CD14-positive monocyte (primary cell): ENCODE results near the gene MAML3. TPM values are rescaled to one million over a fixed set of nuclear protein-coding genes. Genes with fewer than 3 reads are reported as not detected.

ENCODE experiments used
- DNase-seq, 3 donors: peaks; one replicate each; pipeline ENCODE4 v3.0.0-alpha.2; 2011 to 2022
- H2AFZ ChIP-seq: 2 replicates; pipeline ENCODE4 v1.6.0; 2012; ENCODE audit warnings: mild to moderate bottlenecking, low read depth, low read length, inconsistent platforms; ENCODE audit not compliant: insufficient read depth, poor library complexity, severe bottlenecking
- H3K27ac ChIP-seq, 2 donors: 1 replicate in 1 of 2; 2 replicates in 1 of 2; pipeline ENCODE4 v1.5.1; 2012 to 2013; ENCODE audit warnings: low read length in 2 of 2, control low read depth in 1 of 2, inconsistent platforms in 1 of 2, low read depth in 1 of 2, mild to moderate bottlenecking in 1 of 2
- H3K27me3 ChIP-seq, 2 donors: one replicate each; pipeline versions ENCODE4 v1.6.0 to v1.6.1; 2011 to 2013; ENCODE audit warnings: low read length in 2 of 2; ENCODE audit not compliant: control insufficient read depth in 2 of 2, insufficient read depth in 2 of 2
- H3K36me3 ChIP-seq, 2 donors: replicated peaks in 1 of 2; 1 replicate in 1 of 2; 2 replicates in 1 of 2; pipeline versions ENCODE4 v1.5.1 to v1.6.1; 2012 to 2013; ENCODE audit warnings: low read length in 2 of 2, control low read depth in 1 of 2, inconsistent platforms in 1 of 2, mild to moderate bottlenecking in 1 of 2; ENCODE audit not compliant: insufficient read depth in 2 of 2, control insufficient read depth in 1 of 2
- H3K4me1 ChIP-seq, 2 donors: 1 replicate in 1 of 2; 2 replicates in 1 of 2; pipeline versions ENCODE4 v1.5.1 to v1.6.1; 2012 to 2013; ENCODE audit warnings: low read length in 2 of 2, control low read depth in 1 of 2, inconsistent platforms in 1 of 2, mild to moderate bottlenecking in 1 of 2, moderate library complexity in 1 of 2; ENCODE audit not compliant: insufficient read depth in 2 of 2, control insufficient read depth in 1 of 2
- H3K4me2 ChIP-seq: replicated peaks from 2 replicates; pipeline ENCODE3; 2012; ENCODE audit warnings: low read length, moderate library complexity, mild to moderate bottlenecking; ENCODE audit not compliant: poor library complexity, severe bottlenecking; ENCODE audit errors: extremely low read depth
- H3K4me3 ChIP-seq, 3 experiments: fragments of 200-600 bp in 1 of 3; sonication (generic) in 1 of 3; replicated peaks in 1 of 3; 1 replicate in 2 of 3; 2 replicates in 1 of 3; pipeline ENCODE4 v1.5.1; 2011 to 2013; ENCODE audit warnings: low read length in 3 of 3, mild to moderate bottlenecking in 3 of 3, control low read depth in 2 of 3, low read depth in 2 of 3, inconsistent platforms in 1 of 3, moderate library complexity in 1 of 3
- H3K79me2 ChIP-seq: 2 replicates; pipeline ENCODE4 v1.6.0; 2012; ENCODE audit warnings: mild to moderate bottlenecking, control low read depth, inconsistent platforms, low read length, moderate library complexity; ENCODE audit not compliant: insufficient read depth
- H3K9ac ChIP-seq: 2 replicates; pipeline ENCODE4 v1.6.0; 2017; ENCODE audit warnings: low read length, mild to moderate bottlenecking; ENCODE audit not compliant: insufficient read depth, poor library complexity, severe bottlenecking
- H3K9me3 ChIP-seq, 2 donors: replicated peaks in 1 of 2; 1 replicate in 1 of 2; 2 replicates in 1 of 2; pipeline versions ENCODE4 v1.5.1 to v1.6.1; 2012 to 2013; ENCODE audit warnings: low read length in 2 of 2, control low read depth in 1 of 2; ENCODE audit not compliant: control insufficient read depth in 1 of 2, insufficient read depth in 1 of 2
- H4K20me1 ChIP-seq: 2 replicates; pipeline ENCODE4 v1.6.0; 2012; ENCODE audit warnings: mild to moderate bottlenecking, low read length, control low read depth, moderate library complexity; ENCODE audit not compliant: insufficient read depth
- H3K27ac Mint-ChIP-seq, 7 donors: one replicate each; pipeline ENCODE4 v1.8.0; 2020; ENCODE audit warnings: mild to moderate bottlenecking in 7 of 7, mixed read lengths in 7 of 7, moderate library complexity in 6 of 7, inconsistent platforms in 2 of 7
- H3K27me3 Mint-ChIP-seq, 3 donors: one replicate each; pipeline ENCODE4 v1.8.0; 2021 to 2022; ENCODE audit warnings: low read depth in 3 of 3, mild to moderate bottlenecking in 3 of 3, mixed read lengths in 3 of 3, moderate library complexity in 3 of 3, inconsistent platforms in 1 of 3
- H3K36me3 Mint-ChIP-seq, 2 donors: one replicate each; pipeline ENCODE4 v1.8.0; 2020; ENCODE audit warnings: mixed read lengths in 2 of 2, inconsistent platforms in 1 of 2, mild to moderate bottlenecking in 1 of 2
- H3K4me1 Mint-ChIP-seq: one replicate; pipeline ENCODE4 v1.8.0; 2020; ENCODE audit warnings: mild to moderate bottlenecking, mixed read lengths
- H3K4me3 Mint-ChIP-seq, 2 donors: one replicate each; pipeline ENCODE4 v1.8.0; 2020; ENCODE audit warnings: mild to moderate bottlenecking in 2 of 2, mixed read lengths in 2 of 2, moderate library complexity in 1 of 2
- H3K9me3 Mint-ChIP-seq, 7 donors: one replicate each; pipeline ENCODE4 v1.8.0; 2020 to 2022; ENCODE audit warnings: mixed read lengths in 7 of 7, mild to moderate bottlenecking in 6 of 7, moderate library complexity in 6 of 7, inconsistent platforms in 2 of 7
- CTCF ChIP-seq: fragments of 200-600 bp; IDR thresholded peaks from one replicate; pipeline ENCODE4 v1.8.0; 2022; ENCODE audit warnings: antibody characterized with exemption, mild to moderate bottlenecking
- WGBS: methylation state at CpG from one replicate; pipeline ENCODE4 v1.1.5; 2013; ENCODE audit warnings: missing lambda C conversion rate; ENCODE audit not compliant: insufficient coverage; 5-methylcytosine and 5-hydroxymethylcytosine counted together
- intact Hi-C, 2 donors: fragments of 100-400 bp; cut with micrococcal nuclease; formaldehyde crosslinking; loops; one replicate each; pipeline versions ENCODE4 v1.15.0 to v1.15.1; 2023
- polyA plus RNA-seq, 3 donors: library from polyadenylated mRNA; depleted of rRNA in 1 of 3; unstranded in 2 of 3; stranded (reverse) in 1 of 3; fragments of 300-500 nt in 2 of 3; fragments of >200 nt in 1 of 3; fragmentation: Illumina TruSeq in 2 of 3; gene quantifications; 1 replicate in 2 of 3; 2 replicates in 1 of 3; pipeline ENCODE4 v1.2.3, GENCODE V29; 2012 to 2021

MAML3 gene
- polyA plus RNA-seq, 3 donors, result 1.5 to 6.5 (median 2.3) TPM

GRCh38 chr4:140091305-140091704, 62.7 kb downstream of the MAML3 start:
- Histone ChIP-seq H3K79me2 (peaks cover 55% of the 10 kb centered on the region), H3K9me3 (no peaks in the 10 kb centered on the region), H3K36me3 (no peaks in the 10 kb centered on the region), H2AFZ (no peak overlapping the region), H3K9ac (no peak overlapping the region), H3K4me2 (peak overlapping the region; percentile 42), H3K4me1 (peaks cover 73 to 78% of the 10 kb centered on the region in 2 donors), H3K4me3 (peak overlapping the region in 1 of 3 experiments; percentile 49), H3K27me3 (no peaks in the 10 kb centered on the region), H4K20me1 (peaks cover 4% of the 10 kb centered on the region), H3K27ac (peak overlapping the region; percentile 39 to 82)
- peak; percentile 75 to 90 (median 85) for DNase-seq
- H3K9me3 Mint-ChIP-seq, result peaks cover 0 to 2% (median 0%) of the 10 kb centered on the region in 7 donors
- H3K4me3 Mint-ChIP-seq, result peak overlapping the region; percentile 1 to 67
- intact Hi-C loops, result loop anchor here (2.0 to 10.0 kb wide), 6 partner anchors 34 to 1077 kb away; partner anchors contain the start of genes MAML3 (in 1 of the 2) and NOCT (in 1 of the 2)
- peak overlapping the region; percentile 85 to 97 (median 93) for H3K27ac Mint-ChIP-seq
- peaks cover 2 to 5% of the 10 kb centered on the region in 2 donors for H3K36me3 Mint-ChIP-seq
- H3K27me3 Mint-ChIP-seq, result no peaks in the 10 kb centered on the region
- TF ChIP-seq CTCF, result no peak
- H3K4me1 Mint-ChIP-seq, result peaks cover 72% of the 10 kb centered on the region

- peaks cover 4% of the 10 kb centered on the region for H4K20me1 ChIP-seq
- Mint-ChIP-seq H3K9me3 (peaks cover 0 to 2% (median 0%) of the 10 kb centered on the region in 7 donors), H3K27me3 (no peaks in the 10 kb centered on the region), H3K27ac (peak overlapping the region; percentile 85 to 97 (median 93)), H3K4me1 (peaks cover 61% of the 10 kb centered on the region), H3K4me3 (peak overlapping the region in 1 of 2 donors; percentile 6), H3K36me3 (peaks cover 5 to 8% of the 10 kb centered on the region in 2 donors)
- peak overlapping the region; percentile 42 for H3K4me2 ChIP-seq
- intact Hi-C loops, result loop anchor here (2.0 to 10.0 kb wide), 6 partner anchors 33 to 1075 kb away; partner anchors contain the start of genes MAML3 (in 1 of the 2) and NOCT (in 1 of the 2)
- no peak for DNase-seq
- H3K4me3 ChIP-seq, result no peak overlapping the region
- H3K36me3 ChIP-seq, result no peaks in the 10 kb centered on the region
- H3K79me2 ChIP-seq, result peaks cover 55% of the 10 kb centered on the region
- peaks cover 62 to 67% of the 10 kb centered on the region in 2 donors for H3K4me1 ChIP-seq
- H2AFZ ChIP-seq, result no peak overlapping the region
- no peaks in the 10 kb centered on the region for H3K27me3 ChIP-seq
- no peaks in the 10 kb centered on the region for H3K9me3 ChIP-seq
- peak overlapping the region in 1 of 2 donors; percentile 82 for H3K27ac ChIP-seq
- WGBS, result 0% methylated on average over 2 of the region's 5 CpGs
- H3K9ac ChIP-seq, result no peak overlapping the region
- no peak for TF ChIP-seq CTCF
These were observed 63.7 kb downstream of the MAML3 start for GRCh38 chr4:140090215-140090731.
